Measurements from ENCODE around the gene KCNMA1.

The KCNMA1 gene

GRCh38 chr10:77541247-77541646 is 96.4 kb downstream of the KCNMA1 start:
- H3K36me3 ChIP-seq (ENCODE audit: insufficient read depth, insufficient read length, low read length): no peaks in the 10 kb centered on the region
- TF ChIP-seq SUZ12 (IDR thresholded peaks at IDR 0.05; ENCODE audit: extremely low read depth, insufficient read depth, insufficient read length): no peak
- TF ChIP-seq YY1 (IDR thresholded peaks at IDR 0.05; ENCODE audit: insufficient read depth, insufficient read length): no peak
- TF ChIP-seq ZNF274 (IDR thresholded peaks at IDR 0.05; ENCODE audit: low read depth, low read length): no peak

GRCh38 chr10:77539147-77539935 is 98.3 kb downstream of the KCNMA1 start:
- Histone ChIP-seq H3K9me3 (ENCODE audit: insufficient read depth, low read length) (no peaks in the 10 kb centered on the region), H3K27me3 (ENCODE audit: insufficient read depth, insufficient read length) (no peaks in the 10 kb centered on the region), H3K4me1 (ENCODE audit: insufficient read depth, insufficient read length) (no peaks in the 10 kb centered on the region), H3K4me3 (ENCODE audit: insufficient read length, low read depth) (no peak overlapping the region), H3K9ac (ENCODE audit: insufficient read length, low read depth) (no peak overlapping the region), H3K36me3 (ENCODE audit: insufficient read depth, insufficient read length, low read length) (no peaks in the 10 kb centered on the region)
- TF ChIP-seq ZNF274 (IDR thresholded peaks at IDR 0.05; ENCODE audit: low read depth, low read length) (no peak), YY1 (IDR thresholded peaks at IDR 0.05; ENCODE audit: insufficient read depth, insufficient read length) (no peak), SUZ12 (IDR thresholded peaks at IDR 0.05; ENCODE audit: extremely low read depth, insufficient read depth, insufficient read length) (no peak)
- DNase-seq (ENCODE audit: low read depth, low spot score): no peak

More at GRCh38 chr10:77541247-77541646, 96.4 kb downstream of the KCNMA1 start:
- DNase-seq (ENCODE audit: low read depth, low spot score): no peak
- no peaks in the 10 kb centered on the region for H3K27me3 ChIP-seq (ENCODE audit: insufficient read depth, insufficient read length)
- H3K4me3 ChIP-seq (ENCODE audit: insufficient read length, low read depth): no peak overlapping the region
- no peaks in the 10 kb centered on the region for H3K4me1 ChIP-seq (ENCODE audit: insufficient read depth, insufficient read length)
- H3K9me3 ChIP-seq (ENCODE audit: insufficient read depth, low read length): no peaks in the 10 kb centered on the region
- H3K9ac ChIP-seq (ENCODE audit: insufficient read length, low read depth): no peak overlapping the region

GRCh38 chr10:77537720-77538373 is 99.8 kb downstream of the KCNMA1 start:
- H3K36me3 ChIP-seq (ENCODE audit: insufficient read depth, insufficient read length, low read length): no peaks in the 10 kb centered on the region
- no peak overlapping the region for H3K4me3 ChIP-seq (ENCODE audit: insufficient read length, low read depth)
- no peaks in the 10 kb centered on the region for H3K27me3 ChIP-seq (ENCODE audit: insufficient read depth, insufficient read length)
- no peaks in the 10 kb centered on the region for H3K9me3 ChIP-seq (ENCODE audit: insufficient read depth, low read length)
- TF ChIP-seq YY1 (IDR thresholded peaks at IDR 0.05; ENCODE audit: insufficient read depth, insufficient read length) (no peak), ZNF274 (IDR thresholded peaks at IDR 0.05; ENCODE audit: low read depth, low read length) (no peak), SUZ12 (IDR thresholded peaks at IDR 0.05; ENCODE audit: extremely low read depth, insufficient read depth, insufficient read length) (no peak)
- H3K4me1 ChIP-seq (ENCODE audit: insufficient read depth, insufficient read length): no peaks in the 10 kb centered on the region
- DNase-seq (ENCODE audit: low read depth, low spot score): no peak
- H3K9ac ChIP-seq (ENCODE audit: insufficient read length, low read depth): no peak overlapping the region

GRCh38 chr10:77537071-77537470 is 100.5 kb downstream of the KCNMA1 start:
- H3K9ac ChIP-seq (ENCODE audit: insufficient read length, low read depth): no peak overlapping the region
- DNase-seq (ENCODE audit: low read depth, low spot score): no peak
- H3K27me3 ChIP-seq (ENCODE audit: insufficient read depth, insufficient read length): no peaks in the 10 kb centered on the region
- no peak overlapping the region for H3K4me3 ChIP-seq (ENCODE audit: insufficient read length, low read depth)
- no peaks in the 10 kb centered on the region for H3K9me3 ChIP-seq (ENCODE audit: insufficient read depth, low read length)
- H3K36me3 ChIP-seq (ENCODE audit: insufficient read depth, insufficient read length, low read length): no peaks in the 10 kb centered on the region
- no peaks in the 10 kb centered on the region for H3K4me1 ChIP-seq (ENCODE audit: insufficient read depth, insufficient read length)
- TF ChIP-seq ZNF274 (IDR thresholded peaks at IDR 0.05; ENCODE audit: low read depth, low read length) (no peak), YY1 (IDR thresholded peaks at IDR 0.05; ENCODE audit: insufficient read depth, insufficient read length) (no peak), SUZ12 (IDR thresholded peaks at IDR 0.05; ENCODE audit: extremely low read depth, insufficient read depth, insufficient read length) (no peak)

GRCh38 chr10:77533887-77534278 is 103.7 kb downstream of the KCNMA1 start:
- H3K4me1 ChIP-seq (ENCODE audit: insufficient read depth, insufficient read length): peaks cover 4% of the 10 kb centered on the region
- DNase-seq (ENCODE audit: low read depth, low spot score): no peak
- no peaks in the 10 kb centered on the region for H3K9me3 ChIP-seq (ENCODE audit: insufficient read depth, low read length)
- H3K9ac ChIP-seq (ENCODE audit: insufficient read length, low read depth): no peak overlapping the region
- H3K27me3 ChIP-seq (ENCODE audit: insufficient read depth, insufficient read length): no peaks in the 10 kb centered on the region
- no peak overlapping the region for H3K4me3 ChIP-seq (ENCODE audit: insufficient read length, low read depth)
- TF ChIP-seq ZNF274 (IDR thresholded peaks at IDR 0.05; ENCODE audit: low read depth, low read length) (no peak), SUZ12 (IDR thresholded peaks at IDR 0.05; ENCODE audit: extremely low read depth, insufficient read depth, insufficient read length) (no peak), YY1 (IDR thresholded peaks at IDR 0.05; ENCODE audit: insufficient read depth, insufficient read length) (no peak)
- no peaks in the 10 kb centered on the region for H3K36me3 ChIP-seq (ENCODE audit: insufficient read depth, insufficient read length, low read length)

- DNase-seq (ENCODE audit: low read depth, low spot score): no peak
- H3K9ac ChIP-seq (ENCODE audit: insufficient read length, low read depth): no peak overlapping the region
- no peak for TF ChIP-seq SUZ12 (IDR thresholded peaks at IDR 0.05; ENCODE audit: extremely low read depth, insufficient read depth, insufficient read length)
- TF ChIP-seq YY1 (IDR thresholded peaks at IDR 0.05; ENCODE audit: insufficient read depth, insufficient read length): no peak
- TF ChIP-seq ZNF274 (IDR thresholded peaks at IDR 0.05; ENCODE audit: low read depth, low read length): no peak
- no peak overlapping the region for H3K4me3 ChIP-seq (ENCODE audit: insufficient read length, low read depth)
- no peaks in the 10 kb centered on the region for H3K36me3 ChIP-seq (ENCODE audit: insufficient read depth, insufficient read length, low read length)
- H3K27me3 ChIP-seq (ENCODE audit: insufficient read depth, insufficient read length): no peaks in the 10 kb centered on the region
- H3K9me3 ChIP-seq (ENCODE audit: insufficient read depth, low read length): no peaks in the 10 kb centered on the region
- H3K4me1 ChIP-seq (ENCODE audit: insufficient read depth, insufficient read length): peaks cover 4% of the 10 kb centered on the region
Observed at GRCh38 chr10:77533146-77533886, 104.3 kb downstream of the KCNMA1 start.

- DNase-seq (ENCODE audit: low read depth, low spot score): no peak
- Histone ChIP-seq H3K27me3 (ENCODE audit: insufficient read depth, insufficient read length) (no peaks in the 10 kb centered on the region), H3K4me3 (ENCODE audit: insufficient read length, low read depth) (no peak overlapping the region), H3K9ac (ENCODE audit: insufficient read length, low read depth) (no peak overlapping the region), H3K4me1 (ENCODE audit: insufficient read depth, insufficient read length) (peaks cover 4% of the 10 kb centered on the region), H3K36me3 (ENCODE audit: insufficient read depth, insufficient read length, low read length) (no peaks in the 10 kb centered on the region), H3K9me3 (ENCODE audit: insufficient read depth, low read length) (no peaks in the 10 kb centered on the region)
- TF ChIP-seq YY1 (IDR thresholded peaks at IDR 0.05; ENCODE audit: insufficient read depth, insufficient read length): no peak
- no peak for TF ChIP-seq SUZ12 (IDR thresholded peaks at IDR 0.05; ENCODE audit: extremely low read depth, insufficient read depth, insufficient read length)
- TF ChIP-seq ZNF274 (IDR thresholded peaks at IDR 0.05; ENCODE audit: low read depth, low read length): no peak
Observed at GRCh38 chr10:77532068-77532467, 105.5 kb downstream of the KCNMA1 start.

Data from NT2/D1 (cell line).